GM19463 (cell line): ENCODE results near the gene HIBADH.
A peak's percentile ranks its signal among the peaks of the same experiment; 100 is the strongest.
"Not testable (repeated sequence)": the region's sequence is repeated elsewhere in the genome, so short reads cannot be mapped to it uniquely, and the experiment has no call there.

Experiments
- ATAC-seq: cut with Tn5 transposase; IDR thresholded peaks from one replicate; pipeline ENCODE4 v1.9.1; 2021; ENCODE audit warnings: mild to moderate bottlenecking, moderate library complexity; ENCODE audit not compliant: unreplicated experiment

The HIBADH gene

GRCh38 chr7:27680610-27681009, 17.9 kb upstream of the HIBADH start:
- no peak for ATAC-seq

GRCh38 chr7:27678617-27679260, 16.1 kb upstream of the HIBADH start:
- no peak for ATAC-seq

- ATAC-seq = no peak
Measured at GRCh38 chr7:27677912-27678612, 15.4 kb upstream of the HIBADH start.

GRCh38 chr7:27674126-27674525, 11.4 kb upstream of the HIBADH start:
- not testable (repeated sequence) for ATAC-seq

- ATAC-seq = no peak
Measured at GRCh38 chr7:27671675-27672074, 9.0 kb upstream of the HIBADH start.

- ATAC-seq = no peak
Measured at GRCh38 chr7:27670676-27671075, 8.0 kb upstream of the HIBADH start.

GRCh38 chr7:27670177-27670576, 7.5 kb upstream of the HIBADH start:
- ATAC-seq = no peak

- ATAC-seq = no peak
Measured at GRCh38 chr7:27665531-27665930, 2.8 kb upstream of the HIBADH start.

GRCh38 chr7:27663989-27664331, 1.3 kb upstream of the HIBADH start:
- no peak for ATAC-seq

GRCh38 chr7:27661811-27662489, 733 bp downstream of the HIBADH start:
- no peak for ATAC-seq

GRCh38 chr7:27656724-27657123, 6.0 kb downstream of the HIBADH start:
- ATAC-seq = no peak

- no peak for ATAC-seq
Measured at GRCh38 chr7:27655184-27655583, 7.5 kb downstream of the HIBADH start.

- no peak for ATAC-seq
Measured at GRCh38 chr7:27652518-27652917, 10.2 kb downstream of the HIBADH start.

- no peak for ATAC-seq
Measured at GRCh38 chr7:27651702-27652101, 11.0 kb downstream of the HIBADH start.

- no peak for ATAC-seq
Measured at GRCh38 chr7:27650283-27650682, 12.4 kb downstream of the HIBADH start.

- no peak for ATAC-seq
Measured at GRCh38 chr7:27647489-27647888, 15.2 kb downstream of the HIBADH start.

GRCh38 chr7:27647046-27647445, 15.6 kb downstream of the HIBADH start:
- no peak for ATAC-seq

- ATAC-seq = no peak
Measured at GRCh38 chr7:27642271-27642670, 20.4 kb downstream of the HIBADH start.

- ATAC-seq = peak; percentile 88
Measured at GRCh38 chr7:27641581-27642230, 21.0 kb downstream of the HIBADH start.

GRCh38 chr7:27640884-27641574, 21.7 kb downstream of the HIBADH start:
- ATAC-seq = peak; percentile 28

GRCh38 chr7:27639851-27640250, 22.8 kb downstream of the HIBADH start:
- no peak for ATAC-seq
